ENCODE results near the gene PYGO2. TPM values are rescaled to one million over a fixed set of nuclear protein-coding genes. Genes with fewer than 3 reads are reported as not detected.

PYGO2 gene
- total RNA-seq, 2 experiments from 2014 or later: 21.2 to 21.8 TPM

DNA sequence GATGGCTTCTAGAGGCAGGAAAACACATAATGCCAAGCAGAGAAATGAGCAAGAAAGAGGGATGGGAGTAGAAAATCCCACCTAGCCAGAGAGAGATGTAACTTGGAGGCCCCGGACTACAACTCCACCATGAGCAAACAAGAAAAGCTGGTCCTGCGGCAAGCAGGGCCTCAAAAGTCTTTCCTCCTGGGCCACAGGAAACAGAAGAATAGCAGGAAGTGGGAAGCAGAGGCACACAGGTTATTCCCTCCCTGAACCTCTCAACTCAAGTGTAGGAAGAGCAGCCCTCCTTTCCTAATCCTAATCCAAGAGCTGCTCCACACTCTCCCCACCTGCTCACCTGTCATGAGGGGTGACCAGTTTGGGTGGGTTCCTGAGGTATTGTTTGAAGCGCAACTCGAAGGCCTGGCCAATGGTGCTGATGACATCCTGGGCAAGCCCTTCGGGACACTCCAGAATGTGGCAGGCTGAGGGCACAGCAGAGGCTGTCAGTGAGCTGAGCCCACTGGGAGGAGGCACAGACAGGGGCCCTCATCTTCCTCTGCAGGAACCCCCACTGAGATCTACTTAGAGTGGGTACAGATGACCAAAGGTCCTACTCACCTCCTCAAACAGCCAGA, 5.9 kb upstream of the PYGO2 start:
- no peaks in the 10 kb centered on the region for H3K9me3 Mint-ChIP-seq
- ChIA-PET CTCF (interaction anchor here (1.2 kb wide), 1 partner anchor 32 kb away, joined by 6 read pairs; no protein-coding TSS in a partner anchor), POLR2A (interaction anchor here (0.6 to 2.0 kb wide), 3 partner anchors 12 to 95 kb away, joined by 3 to 9 read pairs (median 3); partner anchors contain the start of genes FLAD1 and PBXIP1)
- peaks cover 30% of the 10 kb centered on the region for H3K36me3 Mint-ChIP-seq (ENCODE audit: low read depth)
- intact Hi-C loops (cut with micrococcal nuclease): no loop called here
- peaks cover 35% of the 10 kb centered on the region for H3K4me1 Mint-ChIP-seq (ENCODE audit: low read depth)
- H3K27me3 Mint-ChIP-seq: no peaks in the 10 kb centered on the region
- ATAC-seq (no peak), DNase-seq (no peak)
- TF ChIP-seq, protein P1, sequence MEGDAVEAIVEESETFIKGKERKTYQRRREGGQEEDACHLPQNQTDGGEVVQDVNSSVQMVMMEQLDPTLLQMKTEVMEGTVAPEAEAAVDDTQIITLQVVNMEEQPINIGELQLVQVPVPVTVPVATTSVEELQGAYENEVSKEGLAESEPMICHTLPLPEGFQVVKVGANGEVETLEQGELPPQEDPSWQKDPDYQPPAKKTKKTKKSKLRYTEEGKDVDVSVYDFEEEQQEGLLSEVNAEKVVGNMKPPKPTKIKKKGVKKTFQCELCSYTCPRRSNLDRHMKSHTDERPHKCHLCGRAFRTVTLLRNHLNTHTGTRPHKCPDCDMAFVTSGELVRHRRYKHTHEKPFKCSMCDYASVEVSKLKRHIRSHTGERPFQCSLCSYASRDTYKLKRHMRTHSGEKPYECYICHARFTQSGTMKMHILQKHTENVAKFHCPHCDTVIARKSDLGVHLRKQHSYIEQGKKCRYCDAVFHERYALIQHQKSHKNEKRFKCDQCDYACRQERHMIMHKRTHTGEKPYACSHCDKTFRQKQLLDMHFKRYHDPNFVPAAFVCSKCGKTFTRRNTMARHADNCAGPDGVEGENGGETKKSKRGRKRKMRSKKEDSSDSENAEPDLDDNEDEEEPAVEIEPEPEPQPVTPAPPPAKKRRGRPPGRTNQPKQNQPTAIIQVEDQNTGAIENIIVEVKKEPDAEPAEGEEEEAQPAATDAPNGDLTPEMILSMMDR (IDR thresholded peaks at IDR 0.05): no peak
- peak overlapping the region; percentile 74 for H3K27ac Mint-ChIP-seq
- no peak overlapping the region for H3K4me3 Mint-ChIP-seq

DNA sequence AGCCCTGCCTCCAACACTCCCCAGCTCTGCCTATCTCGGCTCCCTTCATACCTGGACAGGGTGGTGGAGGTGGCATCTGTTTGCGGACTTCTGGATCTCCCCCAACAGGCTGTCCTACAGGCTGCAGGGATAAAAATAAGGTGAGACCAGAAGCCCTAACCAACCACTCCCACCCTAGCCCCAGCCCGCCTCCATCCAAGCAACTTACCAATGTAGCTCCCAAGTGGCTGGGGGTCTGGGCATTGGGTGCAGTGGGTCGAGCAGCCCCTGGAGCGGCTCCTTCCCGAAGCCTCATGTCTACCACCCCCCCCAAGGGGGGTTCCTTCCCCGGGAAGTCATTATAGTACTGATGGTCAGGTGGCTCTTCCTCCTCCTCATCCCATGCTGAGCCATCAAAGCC, 4.5 kb upstream of the PYGO2 start:
- ChIA-PET CTCF (interaction anchor here (1.2 to 1.5 kb wide), 2 partner anchors 33 to 51 kb away, joined by 4 to 6 read pairs; no protein-coding TSS in a partner anchor), POLR2A (interaction anchor here (1.2 to 2.0 kb wide), 2 partner anchors 14 to 17 kb away, joined by 3 to 9 read pairs; partner anchors contain the start of gene FLAD1)
- DNase-seq (no peak), ATAC-seq (no peak)
- H3K27ac Mint-ChIP-seq: peak overlapping the region; percentile 30
- H3K27me3 Mint-ChIP-seq: no peaks in the 10 kb centered on the region
- no peak overlapping the region for H3K4me3 Mint-ChIP-seq
- TF ChIP-seq, protein P1 (IDR thresholded peaks at IDR 0.05): no peak
- intact Hi-C loops (cut with micrococcal nuclease): no loop called here
- H3K4me1 Mint-ChIP-seq (ENCODE audit: low read depth): peaks cover 25% of the 10 kb centered on the region
- H3K9me3 Mint-ChIP-seq: no peaks in the 10 kb centered on the region
- peaks cover 31% of the 10 kb centered on the region for H3K36me3 Mint-ChIP-seq (ENCODE audit: low read depth)

DNA sequence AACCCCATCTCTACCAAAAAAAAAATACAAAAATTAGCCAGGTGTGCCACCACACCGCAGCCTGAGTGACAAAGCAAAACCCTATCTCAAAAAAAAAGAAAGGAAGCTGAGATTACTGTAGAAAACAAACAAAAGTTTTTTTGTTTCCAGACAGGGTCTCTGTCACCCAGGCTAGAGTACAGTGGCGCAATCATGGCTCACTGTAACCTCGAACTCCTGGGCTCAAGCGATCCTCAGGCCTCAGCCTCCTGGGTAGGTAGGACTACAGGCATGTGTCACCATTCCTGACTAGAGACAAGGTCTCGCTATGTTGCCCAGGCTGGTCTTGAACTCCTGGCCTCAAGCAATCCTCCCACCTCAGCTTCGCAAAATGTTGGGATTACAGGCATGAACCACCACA, 2.8 kb upstream of the PYGO2 start:
- intact Hi-C loops (cut with micrococcal nuclease): loop anchor here (5.0 kb wide), 1 partner anchor 33 kb away; no protein-coding TSS in a partner anchor
- H3K4me3 Mint-ChIP-seq: no peak overlapping the region
- DNase-seq (no peak), ATAC-seq (no peak)
- H3K4me1 Mint-ChIP-seq (ENCODE audit: low read depth): peaks cover 26% of the 10 kb centered on the region
- ChIA-PET CTCF (interaction anchor here (1.0 to 2.3 kb wide), 5 partner anchors 9 to 95 kb away, joined by 3 to 10 read pairs (median 4); partner anchors contain the start of gene ADAM15), POLR2A (interaction anchor here (0.6 to 1.6 kb wide), 6 partner anchors 8 to 98 kb away, joined by 3 to 5 read pairs (median 4); partner anchors contain the start of genes CKS1B and PBXIP1)
- no peaks in the 10 kb centered on the region for H3K9me3 Mint-ChIP-seq
- H3K27ac Mint-ChIP-seq: peak overlapping the region; percentile 57
- no peaks in the 10 kb centered on the region for H3K27me3 Mint-ChIP-seq
- TF ChIP-seq, protein P1 (IDR thresholded peaks at IDR 0.05): no peak
- H3K36me3 Mint-ChIP-seq (ENCODE audit: low read depth): peaks cover 39% of the 10 kb centered on the region

DNA sequence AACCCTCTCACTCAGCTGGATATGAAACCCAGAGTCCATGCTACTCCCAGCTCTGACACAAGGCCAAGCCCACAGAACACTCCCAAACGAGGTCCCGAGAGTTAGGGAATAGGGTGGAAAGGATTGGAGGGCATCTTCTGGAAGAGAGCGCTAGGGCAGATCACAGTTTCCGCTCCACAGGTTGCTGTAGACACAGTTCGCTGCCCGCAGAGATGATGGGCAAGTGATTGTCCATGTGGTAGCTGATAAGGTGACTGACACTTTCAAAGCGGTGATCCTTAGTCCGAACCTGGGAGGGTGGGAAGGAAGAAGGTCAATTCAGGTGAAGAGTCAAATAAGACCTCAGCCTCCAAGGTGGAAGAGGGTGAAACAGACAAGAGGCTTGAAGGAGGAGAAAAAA, 2.1 kb upstream of the PYGO2 start:
- no peaks in the 10 kb centered on the region for H3K27me3 Mint-ChIP-seq
- H3K27ac Mint-ChIP-seq: peak overlapping the region; percentile 56
- no peak overlapping the region for H3K4me3 Mint-ChIP-seq
- POLR2A ChIA-PET: interaction anchor here (0.6 to 3.7 kb wide), 6 partner anchors 9 to 98 kb away, joined by 3 to 55 read pairs (median 4); partner anchors contain the start of genes CKS1B and SHC1
- H3K36me3 Mint-ChIP-seq (ENCODE audit: low read depth): peaks cover 40% of the 10 kb centered on the region
- intact Hi-C loops (cut with micrococcal nuclease): loop anchor here (5.0 kb wide), 1 partner anchor 34 kb away; no protein-coding TSS in a partner anchor
- H3K4me1 Mint-ChIP-seq (ENCODE audit: low read depth): peaks cover 26% of the 10 kb centered on the region
- CTCF ChIA-PET: interaction anchor here (0.6 to 2.3 kb wide), 4 partner anchors 10 to 96 kb away, joined by 3 to 10 read pairs (median 3); partner anchors contain the start of gene ADAM15
- TF ChIP-seq, protein P1 (IDR thresholded peaks at IDR 0.05): no peak
- ATAC-seq (no peak), DNase-seq (no peak)
- H3K9me3 Mint-ChIP-seq: no peaks in the 10 kb centered on the region
